Measurements from ENCODE around the gene VAV2. TPM values are rescaled to one million over a fixed set of nuclear protein-coding genes. Genes with fewer than 3 reads are reported as not detected.

VAV2 gene
- polyA plus RNA-seq, 2 of the 4 experiments (the other 2 are of a cell fraction), result 9.8 to 21.4 TPM

- no peak for ATAC-seq
- peaks cover 65% of the 10 kb centered on the region for H3K4me1 ChIP-seq
- H3K4me3 ChIP-seq, result no peak overlapping the region
- H3K9me3 ChIP-seq, result no peaks in the 10 kb centered on the region
- no peak for DNase-seq (ENCODE audit: low read depth in 1 of 2, low spot score in 1 of 2)
- no peak overlapping the region for H3K4me2 ChIP-seq
- POLR2A ChIA-PET, result interaction anchor here (1.1 kb wide), 1 partner anchor 14 kb away, joined by 3 read pairs; no protein-coding TSS in a partner anchor
- WGBS (ENCODE audit: missing lambda C conversion rate), result 94% methylated on average over 10 of the region's 11 CpGs
- no peak for FAIRE-seq
- no peak for TF ChIP-seq GATA3 (IDR thresholded peaks at IDR 0.05; ENCODE audit: borderline replicate concordance)
- 0 out of 3 replicates have a peak, but pooled peaks have one; percentile 11 for TF ChIP-seq CTCF (IDR thresholded peaks at IDR 0.05)
- CTCF ChIA-PET, result interaction anchor here (1.0 to 5.9 kb wide), 7 partner anchors 14 to 119 kb away, joined by 3 to 39 read pairs (median 3); no protein-coding TSS in a partner anchor
- H3K27ac ChIP-seq, result peak overlapping the region; percentile 88 to 97
Observed at GRCh38 chr9:133876144-133876543, 116.0 kb downstream of the VAV2 start.

- Histone ChIP-seq H3K4me1 (peaks cover 56% of the 10 kb centered on the region), H3K27ac (peak overlapping the region; percentile 88 to 97), H3K4me3 (no peak overlapping the region), H3K9me3 (no peaks in the 10 kb centered on the region), H3K4me2 (peak overlapping the region; percentile 70)
- FAIRE-seq, result no peak
- WGBS (ENCODE audit: missing lambda C conversion rate), result 84% methylated on average over 5 of the region's 11 CpGs
- TF ChIP-seq BCL3 (IDR thresholded peaks at IDR 0.05) (no peak), E2F6 (IDR thresholded peaks at IDR 0.05; ENCODE audit: borderline replicate concordance, low read depth) (no peak), NPAS2 (CRISPR knock-in tag; IDR thresholded peaks at IDR 0.05; ENCODE audit: borderline replicate concordance) (no peak), KDM1A (IDR thresholded peaks at IDR 0.05; ENCODE audit: low read depth) (no peak), EHF (CRISPR knock-in tag; IDR thresholded peaks at IDR 0.05) (no peak), MYC (IDR thresholded peaks at IDR 0.05; ENCODE audit: borderline replicate concordance, low read length) (no peak), RARB (CRISPR knock-in tag; IDR thresholded peaks at IDR 0.05) (no peak)
- no peak for DNase-seq (ENCODE audit: low read depth in 1 of 2, low spot score in 1 of 2)
- no peak for ATAC-seq
- CTCF ChIA-PET, result interaction anchor here (1.0 to 5.9 kb wide), 7 partner anchors 10 to 132 kb away, joined by 3 to 39 read pairs (median 3); no protein-coding TSS in a partner anchor
- POLR2A ChIA-PET, result interaction anchor here (1.1 to 2.1 kb wide), 2 partner anchors 13 to 118 kb away, joined by 3 to 12 read pairs; no protein-coding TSS in a partner anchor
Observed at GRCh38 chr9:133875131-133875530, 117.0 kb downstream of the VAV2 start.

- peaks cover 56% of the 10 kb centered on the region for H3K4me1 ChIP-seq
- peak overlapping the region; percentile 88 to 97 for H3K27ac ChIP-seq
- H3K4me2 ChIP-seq, result peak overlapping the region; percentile 70
- FAIRE-seq (no peak), ATAC-seq (no peak; a peak in 1 of 6 replicates), DNase-seq (ENCODE audit: low read depth in 1 of 2, low spot score in 1 of 2) (no peak)
- no peak overlapping the region for H3K4me3 ChIP-seq
- WGBS (ENCODE audit: missing lambda C conversion rate), result 72% methylated on average over 10 of the region's 10 CpGs
- no peaks in the 10 kb centered on the region for H3K9me3 ChIP-seq
- POLR2A ChIA-PET, result interaction anchor here (1.0 to 2.1 kb wide), 5 partner anchors 9 to 150 kb away, joined by 3 to 12 read pairs (median 3); partner anchors contain the start of gene BRD3OS
- CTCF ChIA-PET, result interaction anchor here (1.2 to 5.9 kb wide), 7 partner anchors 10 to 132 kb away, joined by 3 to 39 read pairs (median 5); no protein-coding TSS in a partner anchor
- 0 out of 2 replicates have a peak, but pooled peaks have one; percentile 53 for TF ChIP-seq EHF (CRISPR knock-in tag; IDR thresholded peaks at IDR 0.05)
- TF ChIP-seq ATOH8 (CRISPR knock-in tag; IDR thresholded peaks at IDR 0.05; ENCODE audit: low read depth), result peak; percentile 17; the same call in 1 of the 2 replicates
- TF ChIP-seq MYC (IDR thresholded peaks at IDR 0.05; ENCODE audit: borderline replicate concordance, low read length), result no peak
Observed at GRCh38 chr9:133874659-133875058, 117.5 kb downstream of the VAV2 start.

GRCh38 chr9:133874060-133874657 lies 118.0 kb downstream of the VAV2 start:
- peak overlapping the region; percentile 70 for H3K4me2 ChIP-seq
- CTCF ChIA-PET, result interaction anchor here (1.2 to 5.9 kb wide), 6 partner anchors 9 to 131 kb away, joined by 3 to 39 read pairs (median 4); no protein-coding TSS in a partner anchor
- no peak overlapping the region for H3K4me3 ChIP-seq
- POLR2A ChIA-PET, result interaction anchor here (1.0 to 2.1 kb wide), 5 partner anchors 9 to 151 kb away, joined by 3 to 12 read pairs (median 3); partner anchors contain the start of gene BRD3OS
- H3K9me3 ChIP-seq, result no peaks in the 10 kb centered on the region
- peak; percentile 80 to 91 for DNase-seq (ENCODE audit: low read depth in 1 of 2, low spot score in 1 of 2)
- WGBS (ENCODE audit: missing lambda C conversion rate), result 0% methylated on average over 3 of the region's 14 CpGs
- peak; percentile 94 for FAIRE-seq
- peaks cover 56% of the 10 kb centered on the region for H3K4me1 ChIP-seq
- H3K27ac ChIP-seq, result peak overlapping the region; percentile 88 to 97
- ATAC-seq, result peak; percentile 89 to 91
- TF ChIP-seq CEBPB (IDR thresholded peaks at IDR 0.05), result no peak
- TF ChIP-seq SMC3 (IDR thresholded peaks at IDR 0.05), result 0 out of 3 replicates have a peak, but pooled peaks have one; percentile 9
- peak; percentile 46 to 48; a peak in 1 of 5 replicates for TF ChIP-seq JUN (IDR thresholded peaks at IDR 0.05)
- TF ChIP-seq GATA3 (IDR thresholded peaks at IDR 0.05; ENCODE audit: borderline replicate concordance), result peak; percentile 71
- no peak for TF ChIP-seq HEYL (CRISPR knock-in tag; IDR thresholded peaks at IDR 0.05)
- TF ChIP-seq HOXB13 (CRISPR knock-in tag; IDR thresholded peaks at IDR 0.05; ENCODE audit: low read depth), result no peak; the same call in 1 of the 2 replicates
- no peak for TF ChIP-seq NFE2L2 (conservative IDR thresholded peaks at IDR 0.05; ENCODE audit: low read length)
- TF ChIP-seq KDM5A (IDR thresholded peaks at IDR 0.05), result no peak
- TF ChIP-seq BCL3 (IDR thresholded peaks at IDR 0.05), result no peak
- TF ChIP-seq ELK1 (IDR thresholded peaks at IDR 0.05; ENCODE audit: low read depth, low read length), result no peak
- TF ChIP-seq FOSL2 (IDR thresholded peaks at IDR 0.05), result peak; percentile 61
- peak; percentile 91 for TF ChIP-seq FOSL2 (CRISPR knock-in tag; IDR thresholded peaks at IDR 0.05)
- TF ChIP-seq EHF (CRISPR knock-in tag; IDR thresholded peaks at IDR 0.05), result no peak

Data from A549 (cell line).